Astrocyte of the spinal cord (primary cell): Measurements from ENCODE around the gene ITGB5.
"Not testable (repeated sequence)": the region's sequence is repeated elsewhere in the genome, so short reads cannot be mapped to it uniquely, and the experiment has no call there.

Source experiments
- DNase-seq: peaks from one replicate; pipeline ENCODE4 v3.0.0; 2011; ENCODE audit warnings: low read depth, low spot score
- H3K4me3 ChIP-seq: 2 replicates; pipeline ENCODE4 v1.5.1; 2011; ENCODE audit warnings: low read depth, mild to moderate bottlenecking, low read length, moderate library complexity
- in situ Hi-C: cut with HindIII; loops from 2 replicates; pipeline ENCODE4 v1.10.0; 2017; ENCODE audit warnings: low sequenced_read_pairs
- TF ChIP-seq, protein P1 (sequence below): IDR thresholded peaks from 2 replicates; pipeline ENCODE4 v1.5.1; 2012; ENCODE audit warnings: low read depth, mild to moderate bottlenecking, low read length, inconsistent platforms

ITGB5 gene

DNA sequence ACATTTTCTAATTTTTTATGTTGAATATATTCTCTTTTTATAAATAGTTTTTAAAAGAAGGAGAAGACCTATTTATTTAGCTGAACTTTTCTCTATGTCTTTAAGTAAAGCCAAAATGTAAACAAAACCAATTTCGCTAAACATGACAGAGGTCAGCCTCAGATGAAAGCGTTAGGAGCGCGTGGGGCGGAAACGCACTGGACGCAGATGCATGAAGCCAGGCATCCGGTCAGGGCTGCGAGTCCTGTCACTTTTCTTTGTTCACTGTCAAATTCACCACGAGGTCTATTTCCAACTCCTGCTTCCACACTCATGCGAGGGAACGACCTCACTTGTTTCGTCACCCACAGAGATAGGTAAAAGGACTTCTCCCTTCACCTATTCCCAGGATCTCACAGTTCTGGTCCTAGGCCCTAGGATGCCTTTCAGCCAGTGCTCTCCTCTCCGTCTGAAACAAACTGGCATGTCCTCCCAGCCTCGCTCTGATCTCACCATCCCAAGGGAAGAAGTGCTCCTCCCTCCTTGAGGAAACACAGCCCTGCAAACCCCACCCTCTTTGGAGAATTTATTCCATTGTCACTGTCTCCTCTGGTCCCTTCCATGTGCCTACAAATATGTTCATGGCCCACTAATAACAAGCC, 57.9 kb downstream of the ITGB5 start:
- H3K4me3 ChIP-seq = no peak overlapping the region
- TF ChIP-seq, protein P1, sequence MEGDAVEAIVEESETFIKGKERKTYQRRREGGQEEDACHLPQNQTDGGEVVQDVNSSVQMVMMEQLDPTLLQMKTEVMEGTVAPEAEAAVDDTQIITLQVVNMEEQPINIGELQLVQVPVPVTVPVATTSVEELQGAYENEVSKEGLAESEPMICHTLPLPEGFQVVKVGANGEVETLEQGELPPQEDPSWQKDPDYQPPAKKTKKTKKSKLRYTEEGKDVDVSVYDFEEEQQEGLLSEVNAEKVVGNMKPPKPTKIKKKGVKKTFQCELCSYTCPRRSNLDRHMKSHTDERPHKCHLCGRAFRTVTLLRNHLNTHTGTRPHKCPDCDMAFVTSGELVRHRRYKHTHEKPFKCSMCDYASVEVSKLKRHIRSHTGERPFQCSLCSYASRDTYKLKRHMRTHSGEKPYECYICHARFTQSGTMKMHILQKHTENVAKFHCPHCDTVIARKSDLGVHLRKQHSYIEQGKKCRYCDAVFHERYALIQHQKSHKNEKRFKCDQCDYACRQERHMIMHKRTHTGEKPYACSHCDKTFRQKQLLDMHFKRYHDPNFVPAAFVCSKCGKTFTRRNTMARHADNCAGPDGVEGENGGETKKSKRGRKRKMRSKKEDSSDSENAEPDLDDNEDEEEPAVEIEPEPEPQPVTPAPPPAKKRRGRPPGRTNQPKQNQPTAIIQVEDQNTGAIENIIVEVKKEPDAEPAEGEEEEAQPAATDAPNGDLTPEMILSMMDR = no peak
- DNase-seq = no peak
- in situ Hi-C loops = no loop called here

DNA sequence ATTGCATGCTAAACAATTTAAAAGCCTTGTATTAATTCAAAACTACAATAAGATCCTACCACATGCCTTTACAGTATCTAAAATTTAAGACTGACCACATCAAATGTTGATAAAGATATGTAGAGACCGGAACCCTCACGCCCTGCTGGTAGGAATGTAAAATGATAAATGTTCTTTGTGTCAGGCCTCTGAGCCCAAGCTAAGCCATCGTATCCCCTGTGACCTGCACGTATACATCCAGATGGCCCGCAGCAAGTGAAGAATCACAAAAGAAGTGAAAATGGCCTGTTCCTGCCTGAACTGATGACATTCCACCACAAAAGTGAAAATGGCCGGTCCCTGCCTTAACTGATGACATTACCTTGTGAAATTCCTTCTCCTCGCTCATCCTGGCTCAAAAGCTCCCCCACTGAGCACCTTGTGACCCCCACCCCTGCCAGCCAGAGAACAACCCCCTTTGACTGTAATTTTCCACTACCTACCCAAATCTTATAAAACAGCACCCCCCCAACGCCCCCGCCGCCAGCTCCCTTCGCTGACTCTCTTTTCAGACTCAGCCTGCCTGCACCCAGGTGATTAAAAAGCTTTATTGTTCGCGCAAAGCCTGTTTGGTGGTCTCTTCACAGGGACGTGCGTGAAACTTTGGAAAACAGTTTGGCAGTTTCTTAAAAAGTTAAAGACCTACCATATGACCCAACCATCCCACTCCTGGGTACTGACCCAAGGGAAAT, 59.5 kb downstream of the ITGB5 start:
- peak; percentile 15 for DNase-seq
- H3K4me3 ChIP-seq, in situ Hi-C loops: not testable (repeated sequence)
- TF ChIP-seq, protein P1 = peak; percentile 12

DNA sequence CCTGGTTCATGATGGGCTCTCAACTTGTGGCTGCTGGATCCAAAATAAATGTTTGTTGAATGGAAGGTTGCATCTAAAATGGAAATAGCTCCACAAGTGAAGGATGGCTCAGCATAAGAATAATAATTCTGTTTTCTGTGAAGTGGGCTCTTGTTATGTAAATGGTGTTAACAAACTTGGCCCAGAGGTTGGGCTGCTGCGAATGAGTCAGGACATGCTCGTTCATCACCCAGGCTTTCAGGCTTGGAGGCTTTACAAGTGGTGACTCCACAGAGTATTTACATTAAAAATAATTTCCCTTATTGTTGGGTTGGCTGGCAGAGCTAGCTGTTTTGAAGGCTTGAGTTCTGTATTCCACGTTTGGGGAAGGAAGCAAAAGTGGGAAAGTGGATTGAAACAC, 60.5 kb downstream of the ITGB5 start:
- DNase-seq = peak; percentile 89
- TF ChIP-seq, protein P1 = no peak
- no peak overlapping the region for H3K4me3 ChIP-seq
- in situ Hi-C loops = no loop called here

- DNase-seq = no peak
- TF ChIP-seq, protein P1 = no peak
- H3K4me3 ChIP-seq = no peak overlapping the region
- in situ Hi-C loops = no loop called here
Observed at GRCh38 chr3:124824286-124824915, 62.8 kb downstream of the ITGB5 start.

DNA sequence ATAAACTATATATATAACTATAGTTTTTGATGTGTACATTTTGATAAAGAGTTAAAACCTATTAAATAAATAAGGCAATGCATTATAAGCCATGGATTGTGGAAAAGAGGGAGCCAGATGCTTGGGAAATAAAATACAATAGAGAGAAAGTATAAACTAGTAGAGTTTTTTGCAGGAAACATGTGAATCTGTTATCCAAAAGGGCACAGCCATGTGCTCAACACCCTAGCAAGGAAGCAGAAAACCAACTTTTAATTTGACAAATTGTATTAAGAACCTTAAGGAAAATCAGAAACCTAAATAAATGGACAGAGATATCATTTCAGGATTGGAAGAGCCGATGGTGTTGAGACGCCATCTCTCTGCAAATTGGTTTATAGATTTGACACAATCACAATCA, 63.5 kb downstream of the ITGB5 start:
- TF ChIP-seq, protein P1 = no peak
- in situ Hi-C loops = no loop called here

DNA sequence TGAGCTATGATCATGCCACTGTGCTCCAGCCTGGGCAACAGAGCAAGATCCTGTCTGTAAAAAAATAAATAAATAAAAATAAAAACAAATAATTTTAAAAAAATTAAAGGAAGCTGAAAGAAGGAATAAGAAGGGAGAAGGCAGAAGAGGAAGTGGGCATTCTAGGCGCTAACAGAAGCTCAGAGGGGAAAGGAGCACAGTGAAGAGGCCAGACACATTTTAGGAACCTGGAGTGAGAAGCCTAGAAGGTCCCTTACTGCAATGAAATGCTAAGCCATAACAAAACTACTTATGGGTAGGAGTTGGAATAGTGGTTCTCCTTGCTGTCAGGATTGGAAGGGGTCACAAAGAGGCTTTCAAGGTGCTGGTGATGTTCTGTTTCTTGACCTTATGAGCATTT, 64.0 kb downstream of the ITGB5 start:
- in situ Hi-C loops = no loop called here
- H3K4me3 ChIP-seq = no peak overlapping the region
- DNase-seq = no peak
- TF ChIP-seq, protein P1 = no peak

More for the DNA sequence above, 63.5 kb downstream of the ITGB5 start:
- no peak overlapping the region for H3K4me3 ChIP-seq
- no peak for DNase-seq
